ENCODE measurements around the gene PIERCE2. TPM values are rescaled to one million over a fixed set of nuclear protein-coding genes. Genes with fewer than 3 reads are reported as not detected.

The PIERCE2 gene, protein sequence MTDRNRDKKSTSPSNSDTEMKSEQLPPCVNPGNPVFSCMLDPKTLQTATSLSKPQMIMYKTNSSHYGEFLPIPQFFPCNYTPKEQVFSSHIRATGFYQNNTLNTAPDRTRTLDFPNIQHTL
- 0.76 and 1.8 TPM in 2 replicates for total RNA-seq

DNA sequence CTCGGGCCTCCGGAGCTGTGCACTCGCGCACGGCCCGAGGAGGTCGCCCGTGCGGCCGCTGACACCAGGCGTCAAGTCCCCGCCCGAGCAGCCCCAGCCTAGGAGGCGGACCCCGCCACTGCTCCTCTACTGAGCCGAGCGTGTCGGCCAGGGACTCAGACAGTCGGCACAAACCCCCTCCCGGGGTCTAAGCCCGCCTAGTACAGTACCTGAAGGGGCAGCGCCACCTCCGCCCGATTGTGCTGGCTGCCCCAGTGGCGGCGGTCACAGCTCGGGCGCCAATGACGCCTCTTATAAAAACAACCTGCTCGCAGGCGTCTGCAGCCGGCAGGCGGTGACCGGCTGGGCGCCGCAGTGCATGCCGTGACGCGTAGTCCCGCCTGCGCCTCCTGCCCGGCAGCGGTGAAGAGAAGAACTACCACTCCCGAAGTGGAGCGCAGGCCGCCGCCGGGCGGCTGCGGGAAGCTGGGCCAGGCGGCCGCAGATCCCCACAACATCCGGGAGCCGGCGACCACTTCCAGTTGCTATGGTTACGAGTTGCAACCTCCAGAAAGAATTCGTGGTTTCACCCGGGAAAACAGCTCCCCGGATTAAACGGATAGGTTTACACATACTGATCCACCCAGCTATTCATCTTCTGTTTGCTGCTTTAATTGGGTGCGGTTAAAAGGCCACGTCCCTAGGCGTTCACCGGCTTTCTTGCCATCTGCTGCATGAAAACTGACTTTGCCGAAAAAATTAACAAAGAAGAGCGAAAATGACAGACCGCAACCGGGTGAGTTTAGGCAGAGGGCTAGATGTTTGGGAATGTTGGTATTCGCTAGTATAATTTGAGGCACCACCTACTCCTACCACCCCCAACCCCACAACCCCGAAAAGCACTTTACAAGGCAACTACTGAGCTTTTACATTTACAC lies at the start of gene PIERCE2, which contains the start of gene CCPG1:
Gene PIERCE2, plus strand, starts transcription at position 484 of the 917 bp plus-strand sequence. Its CDS starts 274 bp downstream, at position 758.
Gene CCPG1, minus strand, starts transcription at position 348 of the 917 bp plus-strand sequence. CDS start 18,935 bp downstream, outside the sequence.

Other genes with a start within 250 kb of the PIERCE2 start
- 67.9 and 98.2 TPM in 2 replicates for gene RSL24D1, start 211.6 kb upstream of the PIERCE2 start, total RNA-seq
- gene RAB27A, start 118.7 kb upstream of the PIERCE2 start, total RNA-seq = 7.0 and 9.3 TPM in 2 replicates
- gene PIGBOS1, start 89.4 kb upstream of the PIERCE2 start, total RNA-seq = 8.1 and 8.5 TPM in 2 replicates
- gene PIGB, start 89.3 kb upstream of the PIERCE2 start, total RNA-seq = 8.3 and 11.4 TPM in 2 replicates
- 72.1 and 81.2 TPM in 2 replicates for gene CCPG1, start 136 bp upstream of the PIERCE2 start, total RNA-seq
- 0.98 and 2.7 TPM in 2 replicates for gene DNAAF4, start 99.7 kb downstream of the PIERCE2 start, total RNA-seq
- 0.11 and 0.26 TPM in 2 replicates for gene PYGO1, start 179.8 kb downstream of the PIERCE2 start, total RNA-seq